HG03575 (cell line): ENCODE data around the gene EFCAB13.

Source experiments
- ATAC-seq: cut with Tn5 transposase; IDR thresholded peaks from one replicate; pipeline ENCODE4 v1.9.1; 2021; ENCODE audit not compliant: unreplicated experiment, insufficient number of reproducible peaks, low FRiP score; ENCODE audit errors: extremely low read depth

Gene EFCAB13

DNA sequence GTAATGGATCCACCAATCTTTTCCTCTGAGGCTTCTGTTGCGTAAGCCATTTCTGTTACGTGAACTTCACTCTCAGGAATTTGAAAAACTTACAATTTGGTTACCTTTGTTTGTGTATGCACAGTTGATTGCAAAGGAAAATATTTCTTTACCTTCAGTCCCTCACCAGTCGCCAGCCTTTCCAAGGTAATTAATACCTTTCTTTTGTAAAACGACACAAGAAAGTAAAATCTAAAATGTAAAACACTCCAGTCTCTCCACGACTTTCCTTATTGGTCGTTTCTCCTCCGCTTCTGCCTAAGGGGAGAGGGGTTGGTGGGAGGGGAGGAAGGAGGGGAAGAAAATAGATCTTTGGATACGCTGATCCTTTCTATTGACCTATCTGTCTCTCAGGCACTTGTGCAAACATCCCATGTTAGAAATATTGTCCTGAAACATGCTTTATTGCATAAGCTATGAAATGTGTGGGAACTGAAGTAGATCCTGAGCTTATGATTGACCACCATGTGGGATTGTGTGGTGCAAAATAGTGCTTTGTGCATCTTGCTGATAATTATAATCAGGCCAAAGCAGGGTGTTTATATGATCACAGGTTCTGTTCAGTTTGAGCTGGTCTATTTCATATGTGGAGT is 32.4 kb upstream of the EFCAB13 start:
- no peak for ATAC-seq

DNA sequence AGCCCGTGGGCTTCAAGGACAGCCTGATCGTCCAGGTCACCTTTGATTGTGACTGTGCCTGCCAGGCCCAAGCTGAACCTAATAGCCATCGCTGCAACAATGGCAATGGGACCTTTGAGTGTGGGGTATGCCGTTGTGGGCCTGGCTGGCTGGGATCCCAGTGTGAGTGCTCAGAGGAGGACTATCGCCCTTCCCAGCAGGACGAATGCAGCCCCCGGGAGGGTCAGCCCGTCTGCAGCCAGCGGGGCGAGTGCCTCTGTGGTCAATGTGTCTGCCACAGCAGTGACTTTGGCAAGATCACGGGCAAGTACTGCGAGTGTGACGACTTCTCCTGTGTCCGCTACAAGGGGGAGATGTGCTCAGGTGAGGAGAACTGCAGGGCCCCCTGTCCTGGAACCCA is 31.5 kb upstream of the EFCAB13 start:
- ATAC-seq, result no peak

DNA sequence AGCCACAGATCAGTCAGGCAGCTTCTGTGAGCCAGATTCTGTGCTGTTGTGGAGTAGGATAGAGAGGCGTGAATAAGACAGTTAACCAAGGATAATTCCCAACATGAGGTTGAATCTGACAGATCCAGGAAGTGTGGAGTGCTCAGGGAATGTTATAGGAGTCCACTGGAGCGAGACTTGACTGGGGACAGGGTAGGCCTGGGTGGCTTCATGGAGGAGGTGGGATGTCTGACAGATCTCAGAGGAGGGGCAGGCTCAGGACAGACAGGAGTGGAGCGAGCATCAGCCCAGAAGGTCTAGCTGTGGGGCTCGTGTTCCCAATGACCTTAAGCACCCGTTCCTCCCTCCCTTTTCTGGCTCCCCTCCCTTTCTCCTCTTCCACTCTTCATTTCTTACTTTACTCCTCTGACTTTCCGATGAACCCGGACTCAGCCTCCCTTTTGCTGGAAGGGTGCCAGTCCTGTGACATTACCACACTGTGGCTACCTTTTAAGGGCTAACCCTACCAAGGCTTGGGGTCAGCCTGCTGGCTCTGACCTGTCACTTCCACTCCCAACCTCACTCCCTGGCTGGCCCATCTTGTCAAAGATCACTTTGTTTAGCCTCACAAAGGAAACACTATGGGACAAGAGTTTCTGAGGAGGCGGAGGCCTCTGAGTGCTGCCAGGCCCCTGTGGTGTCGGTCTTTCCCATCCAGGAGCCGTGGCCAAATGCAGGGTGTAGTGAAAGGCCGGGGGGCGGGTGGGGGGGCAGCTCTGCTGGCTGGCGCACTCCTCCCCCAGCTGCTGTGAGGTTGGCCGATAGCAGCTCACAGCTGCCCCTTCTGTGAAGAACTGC is 28.5 kb upstream of the EFCAB13 start:
- ATAC-seq, result no peak

DNA sequence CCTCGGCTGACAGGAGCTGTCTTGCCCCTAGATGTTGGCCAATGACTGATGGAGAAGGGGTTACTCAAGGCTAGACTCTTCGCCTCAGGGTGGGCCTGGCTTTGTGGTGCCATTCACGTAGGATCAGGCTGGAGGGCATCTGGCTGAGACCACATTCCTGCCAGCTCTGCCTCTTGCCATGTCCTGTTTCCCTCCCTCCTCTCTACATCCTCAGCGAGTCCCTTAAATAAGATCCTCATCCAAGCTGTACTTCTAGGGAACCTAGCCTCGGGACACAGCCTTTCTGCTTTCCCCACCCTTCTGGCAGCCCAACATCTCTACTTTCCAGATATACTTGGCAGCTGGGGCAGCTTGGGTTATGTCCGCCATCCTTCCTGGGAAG is 27.9 kb upstream of the EFCAB13 start:
- no peak for ATAC-seq

DNA sequence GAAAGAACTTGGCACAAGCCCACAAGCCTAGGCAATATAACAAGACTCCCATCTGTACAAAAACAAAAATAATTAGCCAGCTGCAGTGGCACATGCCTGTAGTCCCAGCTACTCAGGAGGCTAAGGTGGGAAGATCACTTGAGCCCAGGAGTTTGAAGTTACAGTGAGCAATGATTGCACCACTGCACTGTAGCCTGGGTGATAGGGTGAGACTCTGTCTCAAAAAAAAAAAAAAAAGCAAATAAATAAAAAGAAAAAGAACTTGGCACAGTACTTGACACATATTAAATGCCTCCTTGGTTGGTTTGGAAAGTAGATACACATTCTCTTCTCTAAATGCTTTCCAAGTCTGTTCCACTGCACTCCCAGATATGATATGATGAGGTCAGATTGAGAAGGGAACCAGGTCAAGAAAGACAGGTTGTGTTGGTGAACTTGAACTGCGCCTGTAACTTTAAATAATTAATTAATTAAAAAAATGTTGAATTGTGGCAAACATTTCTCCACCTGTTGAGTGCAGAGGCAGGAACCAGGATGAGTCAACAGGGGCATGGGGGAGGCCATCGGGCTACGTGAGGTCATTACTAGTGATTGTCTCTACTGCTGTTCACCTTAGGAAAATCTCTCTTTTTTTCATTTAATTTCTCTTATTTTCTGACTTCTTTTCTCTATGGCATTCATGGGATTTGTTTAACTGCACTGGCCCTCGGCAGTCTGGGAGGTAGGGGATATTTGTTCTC is 25.9 kb upstream of the EFCAB13 start:
- ATAC-seq, result no peak

DNA sequence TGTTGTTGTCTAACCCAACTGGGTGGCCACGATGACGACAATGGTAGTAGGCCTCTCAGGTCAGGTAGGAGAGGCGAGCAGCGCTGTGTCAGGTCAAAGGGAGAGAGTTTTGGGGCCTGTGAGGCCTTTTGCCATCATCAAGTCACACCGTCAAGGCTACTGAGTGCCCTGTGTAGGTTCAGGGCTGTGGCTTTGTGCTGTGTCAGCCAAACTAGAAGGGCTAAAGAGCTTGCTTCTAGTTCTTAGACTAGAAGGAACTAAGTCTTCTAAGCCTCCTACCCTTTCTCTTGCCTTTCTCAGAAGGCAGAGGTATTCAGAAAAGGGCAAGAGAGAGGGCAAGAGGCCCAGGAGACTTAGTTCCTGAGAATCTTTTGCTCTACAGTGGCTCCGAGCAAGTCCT is 25.0 kb upstream of the EFCAB13 start:
- ATAC-seq, result no peak

DNA sequence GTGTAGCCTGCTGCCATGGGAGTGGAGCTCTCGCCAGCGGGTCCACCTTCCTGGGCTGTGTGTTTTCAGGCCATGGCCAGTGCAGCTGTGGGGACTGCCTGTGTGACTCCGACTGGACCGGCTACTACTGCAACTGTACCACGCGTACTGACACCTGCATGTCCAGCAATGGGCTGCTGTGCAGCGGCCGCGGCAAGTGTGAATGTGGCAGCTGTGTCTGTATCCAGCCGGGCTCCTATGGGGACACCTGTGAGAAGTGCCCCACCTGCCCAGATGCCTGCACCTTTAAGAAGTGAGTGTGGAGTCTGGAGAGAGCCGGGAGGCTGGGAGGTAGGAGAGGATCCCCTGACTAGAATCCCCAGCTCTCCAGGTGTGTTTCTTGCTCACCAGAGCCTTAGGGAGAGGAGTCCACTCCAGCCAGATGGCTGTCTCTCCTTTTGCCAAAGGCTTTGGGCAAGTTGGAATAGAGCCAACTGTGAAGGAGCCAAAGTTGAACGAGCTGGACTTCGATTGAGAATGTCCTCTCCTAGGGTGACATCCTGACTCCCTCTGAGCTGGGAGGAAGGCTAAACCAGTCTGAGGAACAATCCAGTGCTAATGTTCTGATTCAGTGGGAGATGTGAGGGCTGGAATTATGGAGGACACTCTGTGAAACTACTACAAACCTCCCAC is 24.4 kb upstream of the EFCAB13 start:
- ATAC-seq, result no peak

DNA sequence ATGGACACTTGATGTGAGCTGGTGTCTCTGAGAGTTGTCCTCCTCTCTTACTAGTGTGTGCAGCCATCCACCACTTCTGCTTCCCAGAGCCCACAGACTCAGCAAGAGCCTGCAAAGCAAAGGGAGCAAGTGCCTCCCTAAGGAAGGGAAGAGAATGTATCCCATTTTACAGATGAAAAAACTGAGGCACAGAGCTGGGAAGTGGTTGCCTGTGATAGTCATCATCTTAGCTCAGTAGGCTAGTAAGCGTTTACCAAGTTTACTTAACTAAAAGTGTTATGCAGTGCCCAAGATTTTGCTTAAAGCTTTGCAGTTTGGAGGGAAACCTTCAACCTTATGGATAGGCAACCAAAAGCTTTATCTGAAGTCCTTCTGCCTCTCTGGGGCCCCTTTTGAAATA is 23.0 kb upstream of the EFCAB13 start:
- no peak for ATAC-seq

DNA sequence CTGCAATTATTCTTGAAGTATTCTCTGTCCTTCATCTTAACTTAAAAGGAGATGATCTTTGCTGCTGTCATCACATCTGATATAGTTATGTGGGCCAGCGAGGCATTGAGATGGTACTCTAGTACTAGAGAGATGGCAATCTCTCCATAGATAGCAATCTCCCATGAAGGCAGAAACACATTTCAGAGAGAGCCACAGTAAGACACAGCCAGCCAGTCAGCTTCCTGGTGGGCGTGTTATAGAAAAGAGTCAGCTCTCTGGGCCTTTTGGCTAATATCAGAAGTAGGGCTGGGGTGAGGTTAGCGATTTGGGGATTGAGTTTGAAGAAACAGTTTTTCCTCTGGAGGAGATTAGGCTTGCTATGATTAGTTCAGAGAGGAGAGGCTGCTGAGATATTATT is 22.6 kb upstream of the EFCAB13 start:
- ATAC-seq, result no peak

DNA sequence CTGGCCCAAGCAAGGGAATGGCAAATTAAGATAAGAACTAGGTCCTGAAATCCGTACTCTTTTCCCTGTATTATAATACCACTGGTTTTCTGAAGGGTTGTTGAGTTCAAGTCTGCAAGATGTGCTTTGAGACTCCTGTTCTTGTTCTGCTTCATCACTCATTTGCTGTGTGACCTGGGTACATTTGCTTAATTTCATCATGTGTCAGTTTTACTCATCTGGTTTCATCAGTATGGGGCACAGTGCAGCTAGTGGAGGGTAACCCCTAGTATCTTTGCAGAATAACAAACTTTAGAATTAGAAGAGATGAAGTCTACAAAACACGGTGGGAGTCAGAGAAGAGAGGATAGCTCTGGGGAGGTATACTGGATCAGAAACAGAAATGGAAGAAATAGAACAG is 21.9 kb upstream of the EFCAB13 start:
- no peak for ATAC-seq

DNA sequence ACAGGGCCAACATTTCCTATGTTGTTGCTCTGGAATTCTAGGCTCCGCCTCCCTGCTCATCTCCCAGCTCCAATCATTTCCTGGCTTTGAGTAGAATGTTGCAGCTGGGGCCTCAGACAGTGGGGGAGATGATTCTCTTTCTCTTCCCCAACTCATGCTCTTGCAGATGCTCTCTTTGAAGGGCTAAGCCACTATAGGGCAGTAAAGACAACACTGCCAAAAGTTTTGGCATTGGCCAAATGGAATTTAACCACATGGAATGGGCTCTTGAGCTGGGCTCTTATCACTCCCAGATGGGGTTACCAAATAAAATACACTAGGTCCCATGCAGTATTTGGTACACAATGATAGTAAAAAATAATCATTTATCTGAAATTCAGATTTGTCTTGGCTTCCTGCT is 19.6 kb upstream of the EFCAB13 start:
- ATAC-seq, result no peak

DNA sequence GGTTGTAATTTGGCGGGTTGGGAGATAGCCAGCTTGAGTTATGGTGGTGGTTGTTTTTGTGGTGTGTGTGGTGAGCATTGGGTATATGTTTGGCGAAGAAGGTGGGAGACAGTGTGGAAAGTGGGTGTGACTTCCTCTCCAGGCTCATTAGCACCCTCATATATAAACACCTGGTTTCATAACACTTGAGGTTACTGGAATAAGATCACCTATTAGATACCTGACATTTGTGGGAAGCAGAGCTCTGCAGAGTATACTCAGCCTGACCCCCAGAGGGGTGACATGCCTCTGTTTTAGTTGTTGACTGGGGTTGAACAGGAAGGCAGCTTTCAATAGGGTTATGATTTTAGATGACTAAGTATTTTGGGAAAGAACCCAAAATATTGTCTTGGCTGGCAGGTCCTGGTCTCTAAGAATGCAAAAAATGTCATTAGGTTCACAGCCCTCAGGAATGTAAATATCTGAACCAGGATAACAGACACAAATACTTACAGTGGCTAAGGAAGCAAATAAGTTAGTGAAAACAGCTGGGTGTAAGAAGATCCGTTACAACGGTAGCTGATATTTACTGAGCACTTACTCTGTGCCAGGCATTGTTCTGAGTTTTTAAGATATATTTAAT is 18.3 kb upstream of the EFCAB13 start:
- no peak for ATAC-seq

DNA sequence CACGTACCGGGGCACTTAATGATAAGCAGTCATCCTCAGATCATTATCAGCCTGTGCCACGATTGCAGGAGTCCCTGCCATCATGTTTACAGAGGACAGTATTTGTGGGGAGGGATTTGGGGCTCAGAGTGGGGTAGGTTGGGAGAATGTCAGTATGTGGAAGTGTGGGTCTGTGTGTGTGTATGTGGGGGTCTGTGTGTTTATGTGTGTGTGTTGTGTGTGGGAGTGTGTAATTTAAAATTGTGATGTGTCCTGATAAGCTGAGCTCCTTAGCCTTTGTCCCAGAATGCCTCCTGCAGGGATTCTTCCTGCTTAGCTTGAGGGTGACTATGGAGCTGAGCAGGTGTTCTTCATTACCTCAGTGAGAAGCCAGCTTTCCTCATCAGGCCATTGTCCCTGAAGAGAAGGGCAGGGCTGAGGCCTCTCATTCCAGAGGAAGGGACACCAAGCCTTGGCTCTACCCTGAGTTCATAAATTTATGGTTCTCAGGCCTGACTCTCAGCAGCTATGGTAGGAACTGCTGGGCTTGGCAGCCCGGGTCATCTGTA is 13.5 kb upstream of the EFCAB13 start:
- ATAC-seq, result no peak

DNA sequence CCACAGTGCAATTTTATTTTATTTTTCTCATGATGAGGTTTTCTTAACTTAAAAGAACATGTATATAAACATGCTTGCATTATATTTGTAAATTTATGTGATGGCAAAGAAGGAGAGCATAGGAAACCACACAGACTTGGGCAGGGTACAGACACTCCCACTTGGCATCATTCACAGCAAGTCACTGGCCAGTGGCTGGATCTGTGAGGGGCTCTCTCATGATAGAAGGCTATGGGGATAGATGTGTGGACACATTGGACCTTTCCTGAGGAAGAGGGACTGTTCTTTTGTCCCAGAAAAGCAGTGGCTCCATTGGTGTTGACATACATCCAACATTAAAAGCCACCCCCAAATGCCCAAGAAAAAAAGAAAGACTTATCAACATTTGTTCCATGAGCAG is 12.3 kb upstream of the EFCAB13 start:
- ATAC-seq, result no peak

DNA sequence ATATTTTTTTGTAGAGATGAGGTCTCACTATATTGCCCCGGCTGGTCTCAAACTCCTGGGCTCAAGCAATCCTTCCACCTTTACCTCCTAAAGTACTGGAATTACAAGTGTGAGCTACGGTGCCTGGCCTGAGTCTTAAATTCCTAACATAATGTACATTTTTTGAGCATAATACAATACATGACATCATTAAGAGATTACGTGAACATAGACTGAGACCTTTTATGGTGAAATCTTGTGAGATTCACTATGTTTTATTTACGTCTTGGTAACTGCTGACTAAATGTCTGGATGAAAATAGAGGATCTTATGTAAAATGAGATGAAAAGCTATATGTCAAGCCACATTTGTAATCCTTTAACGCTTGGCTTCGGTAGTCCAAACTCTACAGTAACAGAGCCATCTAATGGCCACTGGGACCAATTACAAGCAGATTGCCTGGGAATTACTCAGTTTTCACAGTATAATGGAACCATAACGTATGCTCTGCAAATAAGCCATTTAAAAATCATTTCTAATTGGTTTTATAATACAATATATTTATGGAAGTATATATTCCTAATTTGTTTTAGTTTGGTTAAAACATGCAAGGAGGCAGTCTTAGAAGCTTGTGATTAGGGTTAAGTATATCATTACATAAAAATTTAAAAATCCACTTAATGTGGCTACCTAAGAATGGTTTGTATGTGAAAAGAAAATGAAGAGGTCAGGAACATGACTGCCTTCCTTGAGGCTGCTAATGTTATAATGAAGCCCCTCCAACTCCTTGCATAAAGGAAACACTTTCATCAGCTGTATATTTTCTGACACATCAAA is 8.1 kb upstream of the EFCAB13 start:
- peak; percentile 45 for ATAC-seq

DNA sequence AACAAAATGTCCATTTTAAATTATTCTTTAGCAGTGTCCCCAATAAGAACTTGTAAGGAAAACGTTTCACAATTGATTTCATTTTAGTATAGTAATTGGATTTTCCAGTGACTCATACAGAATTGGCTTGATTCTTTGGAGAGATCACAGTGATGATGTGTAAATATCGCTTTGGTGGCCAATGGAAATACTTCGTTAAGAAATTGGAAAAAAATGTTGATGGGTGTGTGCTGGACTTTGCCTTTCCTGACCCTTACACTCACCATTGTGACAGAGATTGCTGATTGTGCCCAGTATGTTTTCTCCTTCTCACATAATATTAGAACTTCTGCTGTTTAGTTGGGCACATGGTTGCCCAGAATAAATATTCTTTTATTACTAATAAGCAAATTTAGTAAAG is 7.4 kb upstream of the EFCAB13 start:
- ATAC-seq, result no peak

DNA sequence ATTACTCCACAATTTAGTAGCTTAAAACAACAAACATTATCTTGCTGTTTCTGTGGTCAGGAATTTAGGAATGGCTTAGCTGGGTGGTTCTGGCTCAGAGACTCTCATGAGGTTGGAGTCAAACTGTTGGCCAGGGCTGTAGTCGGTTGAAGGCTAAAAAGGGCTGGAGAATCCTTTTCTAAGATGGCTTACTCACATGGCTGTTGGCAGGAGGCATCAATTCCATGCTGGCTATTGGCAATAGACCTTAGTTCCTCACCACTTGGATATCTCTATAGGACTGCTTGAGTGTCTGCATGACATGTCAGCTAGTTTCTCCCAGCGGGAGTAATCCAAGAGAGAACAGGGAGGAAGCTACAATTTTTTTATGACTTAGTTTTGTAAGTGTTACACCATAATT is 6.6 kb upstream of the EFCAB13 start:
- ATAC-seq, result no peak

DNA sequence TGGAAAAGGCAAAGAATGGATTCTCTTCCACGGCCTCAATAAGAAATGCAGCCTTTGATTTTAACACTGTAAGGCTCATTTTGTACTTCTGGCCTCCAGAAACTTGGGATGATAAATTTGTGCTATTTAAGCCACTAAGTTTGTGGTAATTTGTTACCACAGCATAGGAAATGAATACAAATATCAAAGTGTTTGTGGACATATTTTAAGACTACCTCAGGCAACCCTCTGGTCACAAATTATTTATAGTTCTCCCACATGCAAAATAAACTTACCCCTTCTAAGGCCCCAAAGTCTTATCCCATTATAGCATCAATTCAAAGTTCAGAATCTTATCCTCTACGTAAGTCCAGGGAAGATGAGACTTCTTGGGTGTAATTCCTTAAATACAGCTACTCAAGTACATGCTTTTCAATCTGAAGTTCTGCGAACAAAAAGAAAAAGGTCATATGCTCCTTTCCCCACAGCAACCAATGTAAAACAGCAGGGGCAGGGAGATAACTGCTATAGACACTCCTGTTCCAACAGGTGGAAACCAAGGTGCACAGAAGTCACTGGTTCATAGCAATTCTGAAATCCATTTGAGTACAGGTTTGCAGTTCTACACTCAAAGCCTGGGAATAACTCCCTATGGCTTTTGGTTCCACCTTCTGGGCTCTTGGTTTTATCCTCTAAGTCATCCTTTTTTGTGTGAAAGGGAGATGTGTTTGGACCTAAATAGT is 5.4 kb upstream of the EFCAB13 start:
- no peak for ATAC-seq
